BJ (cell line): Measurements from ENCODE around the gene EXTL2. TPM values are rescaled to one million over a fixed set of nuclear protein-coding genes. Genes with fewer than 3 reads are reported as not detected.

ENCODE experiments used
- CTCF ChIA-PET: fragments of 350-600 bp; formaldehyde crosslinking; extraction: SDS; loops from one replicate; lab custom pipeline; 2021; ENCODE audit warnings: antibody characterized with exemption, inconsistent platforms; lab: Yijun Ruan, JAX
- POLR2A ChIA-PET: fragments of 300-600 bp; sonication (Branson Sonifier 250); formaldehyde crosslinking; extraction: SDS; loops from one replicate; lab custom pipeline; 2021; ENCODE audit warnings: antibody characterized with exemption; lab: Charles Lee
- DNase-seq: peaks from one replicate; pipeline ENCODE4 v3.0.0-alpha.2; 2011; ENCODE audit warnings: low read depth
- H3K27me3 ChIP-seq: 2 replicates; pipeline ENCODE4 v1.6.0; 2011; ENCODE audit warnings: low read length; ENCODE audit not compliant: control insufficient read depth, insufficient read depth
- H3K36me3 ChIP-seq: 2 replicates; pipeline ENCODE4 v1.5.1; 2011; ENCODE audit warnings: low read length; ENCODE audit not compliant: control insufficient read depth, insufficient read depth
- H3K4me3 ChIP-seq: 2 replicates; pipeline ENCODE4 v1.5.1; 2011; ENCODE audit warnings: low read depth, mild to moderate bottlenecking, control low read depth, low read length
- polyA plus RNA-seq: library from polyadenylated mRNA; depleted of rRNA; stranded (reverse); fragments of >200 nt; gene quantifications from 2 replicates; pipeline ENCODE4 v1.2.3, GENCODE V29; 2011
- TF ChIP-seq, protein P1 (sequence below): IDR thresholded peaks from 2 replicates; pipeline ENCODE4 v1.5.1; 2011; ENCODE audit warnings: low read depth, mild to moderate bottlenecking, control low read depth, inconsistent platforms, low read length, moderate library complexity; ENCODE audit not compliant: insufficient read depth

The EXTL2 gene
- polyA plus RNA-seq, 1 experiment: 13.7 TPM

DNA sequence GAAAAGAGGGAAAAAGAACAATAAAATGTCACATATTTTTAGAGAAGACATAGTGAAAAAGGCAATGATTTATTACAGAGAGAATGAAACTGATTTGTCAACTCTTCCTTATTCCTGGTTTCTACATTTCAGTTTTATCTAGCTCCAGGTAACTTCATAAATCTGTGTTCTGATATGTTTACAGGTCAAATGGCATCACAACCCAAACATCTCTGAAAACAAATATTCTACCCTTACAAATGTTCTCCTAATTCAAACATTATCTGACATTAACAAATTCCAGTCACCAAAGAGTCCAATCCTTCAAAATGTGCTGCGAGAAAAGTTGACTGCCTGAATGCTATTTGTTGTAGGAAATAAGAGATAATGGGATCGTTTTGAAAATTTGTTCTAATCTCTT lies 20.2 kb downstream of the EXTL2 start:
- CTCF ChIA-PET: interaction anchor here (1.1 to 2.0 kb wide), 4 partner anchors 409 to 420 kb away, joined by 3 to 8 read pairs (median 5); no protein-coding TSS in a partner anchor
- H3K4me3 ChIP-seq: no peak overlapping the region

DNA sequence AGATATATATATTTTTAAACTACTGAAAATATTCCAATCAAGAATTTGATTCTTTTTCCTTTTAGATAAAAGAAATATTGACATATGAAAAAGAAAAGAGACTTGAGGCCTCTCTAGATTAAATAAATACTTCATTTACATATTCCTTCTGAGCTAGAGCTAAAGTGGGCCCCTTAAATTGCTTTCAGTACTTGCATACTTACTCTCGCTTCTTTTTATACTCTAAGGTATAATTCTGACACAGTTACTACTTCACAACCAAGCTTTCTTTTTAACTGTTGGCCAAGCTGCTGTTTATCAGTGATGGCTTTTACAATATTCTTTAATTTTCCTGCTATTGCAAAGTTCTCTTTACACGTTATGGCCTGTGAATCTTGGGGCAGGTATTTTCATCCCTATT lies 24.6 kb downstream of the EXTL2 start:
- TF ChIP-seq, protein P1, sequence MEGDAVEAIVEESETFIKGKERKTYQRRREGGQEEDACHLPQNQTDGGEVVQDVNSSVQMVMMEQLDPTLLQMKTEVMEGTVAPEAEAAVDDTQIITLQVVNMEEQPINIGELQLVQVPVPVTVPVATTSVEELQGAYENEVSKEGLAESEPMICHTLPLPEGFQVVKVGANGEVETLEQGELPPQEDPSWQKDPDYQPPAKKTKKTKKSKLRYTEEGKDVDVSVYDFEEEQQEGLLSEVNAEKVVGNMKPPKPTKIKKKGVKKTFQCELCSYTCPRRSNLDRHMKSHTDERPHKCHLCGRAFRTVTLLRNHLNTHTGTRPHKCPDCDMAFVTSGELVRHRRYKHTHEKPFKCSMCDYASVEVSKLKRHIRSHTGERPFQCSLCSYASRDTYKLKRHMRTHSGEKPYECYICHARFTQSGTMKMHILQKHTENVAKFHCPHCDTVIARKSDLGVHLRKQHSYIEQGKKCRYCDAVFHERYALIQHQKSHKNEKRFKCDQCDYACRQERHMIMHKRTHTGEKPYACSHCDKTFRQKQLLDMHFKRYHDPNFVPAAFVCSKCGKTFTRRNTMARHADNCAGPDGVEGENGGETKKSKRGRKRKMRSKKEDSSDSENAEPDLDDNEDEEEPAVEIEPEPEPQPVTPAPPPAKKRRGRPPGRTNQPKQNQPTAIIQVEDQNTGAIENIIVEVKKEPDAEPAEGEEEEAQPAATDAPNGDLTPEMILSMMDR: no peak
- no peak overlapping the region for H3K4me3 ChIP-seq
- CTCF ChIA-PET: interaction anchor here (1.1 to 6.2 kb wide), 6 partner anchors 13 to 439 kb away, joined by 3 to 85 read pairs (median 48); no protein-coding TSS in a partner anchor
- POLR2A ChIA-PET: no interaction called here
- H3K27me3 ChIP-seq: no peaks in the 10 kb centered on the region
- DNase-seq: no peak
- H3K36me3 ChIP-seq: no peaks in the 10 kb centered on the region

More for the DNA sequence above, 20.2 kb downstream of the EXTL2 start:
- DNase-seq: no peak
- H3K36me3 ChIP-seq: no peaks in the 10 kb centered on the region
- POLR2A ChIA-PET: no interaction called here
- TF ChIP-seq, protein P1: no peak
- no peaks in the 10 kb centered on the region for H3K27me3 ChIP-seq

GRCh38 chr1:100868364-100868995 lies 26.2 kb downstream of the EXTL2 start:
- Histone ChIP-seq H3K27me3 (no peaks in the 10 kb centered on the region; the same call in 1 of the 2 replicates), H3K36me3 (no peaks in the 10 kb centered on the region), H3K4me3 (no peak overlapping the region)
- DNase-seq: no peak
- TF ChIP-seq, protein P1: peak; percentile 49
- ChIA-PET POLR2A (no interaction called here), CTCF (interaction anchor here (0.6 to 6.2 kb wide), 27 partner anchors 7 to 1061 kb away, joined by 3 to 85 read pairs (median 4); no protein-coding TSS in a partner anchor)

- ChIA-PET POLR2A (no interaction called here), CTCF (interaction anchor here (0.8 to 6.2 kb wide), 10 partner anchors 9 to 407 kb away, joined by 3 to 85 read pairs (median 5); partner anchors contain the start of gene GPR88)
- DNase-seq: no peak
Measured at GRCh38 chr1:100866901-100867206, 27.8 kb downstream of the EXTL2 start.

More at GRCh38 chr1:100866901-100867206, 27.8 kb downstream of the EXTL2 start:
- Histone ChIP-seq H3K4me3 (no peak overlapping the region), H3K27me3 (no peaks in the 10 kb centered on the region; the same call in 1 of the 2 replicates), H3K36me3 (no peaks in the 10 kb centered on the region)
- TF ChIP-seq, protein P1: no peak
